GM19468 (cell line): ENCODE measurements around the gene RAP1GDS1.
"Not testable (repeated sequence)": the region's sequence is repeated elsewhere in the genome, so short reads cannot be mapped to it uniquely, and the experiment has no call there.

Experiments used
- ATAC-seq: cut with Tn5 transposase; IDR thresholded peaks from one replicate; pipeline ENCODE4 v1.9.1; 2021; ENCODE audit warnings: mild to moderate bottlenecking, moderate library complexity, moderate number of reproducible peaks; ENCODE audit not compliant: unreplicated experiment; ENCODE audit errors: extremely low read depth

RAP1GDS1 gene

DNA sequence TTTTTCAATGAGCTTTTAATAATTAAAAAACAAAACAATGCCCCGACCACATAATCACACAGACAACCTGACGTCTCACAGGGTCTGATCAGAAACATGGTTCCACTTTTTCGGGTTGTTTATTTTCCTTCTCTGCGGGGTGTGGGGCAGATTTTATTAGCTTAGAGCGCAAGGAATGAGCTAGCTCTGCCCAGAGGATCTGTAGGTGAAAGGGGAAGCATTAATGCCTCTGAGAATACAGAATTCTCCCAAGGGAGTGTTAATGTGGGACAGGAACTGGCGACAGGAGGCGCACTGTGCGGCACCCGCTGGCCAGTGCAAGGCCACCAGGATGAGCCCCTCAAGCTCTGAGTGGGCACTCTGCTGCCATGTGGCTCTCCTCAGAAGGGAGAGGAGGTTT is 215.7 kb downstream of the RAP1GDS1 start:
- ATAC-seq: no peak

DNA sequence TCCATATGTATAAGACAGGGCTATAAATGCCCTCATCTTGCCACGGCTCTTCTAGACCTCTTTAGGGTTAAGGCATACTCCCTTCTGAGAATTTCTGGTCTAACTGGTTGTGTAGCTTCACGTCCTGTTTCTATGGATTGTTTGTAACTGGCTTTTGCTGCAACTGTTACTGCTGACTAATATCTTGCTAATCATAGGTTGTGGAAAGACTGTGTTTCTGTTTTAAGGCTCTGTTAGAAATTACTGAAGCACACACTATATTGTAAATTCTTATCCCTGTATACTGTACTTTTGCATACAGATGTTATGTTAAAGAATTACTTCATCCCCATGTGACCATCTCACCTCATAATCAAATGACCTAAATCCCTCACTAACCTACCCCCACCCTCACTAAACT is 218.4 kb downstream of the RAP1GDS1 start:
- not testable (repeated sequence) for ATAC-seq

DNA sequence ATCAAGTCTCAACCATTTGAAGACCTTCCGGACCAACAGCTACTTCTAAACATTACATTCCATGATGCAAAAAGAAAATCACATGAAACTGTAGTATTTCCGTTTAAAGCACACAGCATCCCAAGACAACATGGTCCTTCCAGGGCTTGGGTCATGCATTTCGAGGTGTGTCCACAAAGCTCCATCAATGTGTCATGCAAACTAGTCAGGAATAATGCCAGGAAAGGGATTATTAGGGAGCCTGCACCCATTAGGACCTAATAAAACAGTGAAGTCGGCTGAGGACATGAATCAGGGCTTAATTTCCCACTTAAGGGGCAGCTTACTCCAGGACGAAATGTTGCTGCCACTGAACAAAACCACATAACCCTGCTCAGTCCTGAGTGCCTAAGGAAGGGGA is 219.4 kb downstream of the RAP1GDS1 start:
- ATAC-seq: no peak

DNA sequence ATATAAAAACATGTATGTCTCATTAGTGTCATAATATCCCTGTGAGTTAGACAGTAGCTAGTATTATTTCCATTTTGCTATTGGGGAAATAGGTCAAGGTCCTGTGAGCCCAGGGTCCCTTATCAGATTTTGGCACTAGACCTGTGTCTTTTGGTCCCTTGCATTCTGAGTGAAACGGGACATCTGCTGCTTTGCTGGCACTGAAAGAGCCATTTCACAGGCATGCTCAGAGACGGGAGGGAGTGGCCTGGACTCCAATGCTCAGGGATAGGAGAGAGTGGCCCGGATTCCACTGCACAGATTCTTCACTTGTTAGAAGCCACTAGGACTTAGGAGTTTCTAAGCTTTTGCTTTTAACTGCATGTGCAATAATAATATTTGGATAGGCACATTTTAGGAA is 220.0 kb downstream of the RAP1GDS1 start:
- ATAC-seq: no peak

DNA sequence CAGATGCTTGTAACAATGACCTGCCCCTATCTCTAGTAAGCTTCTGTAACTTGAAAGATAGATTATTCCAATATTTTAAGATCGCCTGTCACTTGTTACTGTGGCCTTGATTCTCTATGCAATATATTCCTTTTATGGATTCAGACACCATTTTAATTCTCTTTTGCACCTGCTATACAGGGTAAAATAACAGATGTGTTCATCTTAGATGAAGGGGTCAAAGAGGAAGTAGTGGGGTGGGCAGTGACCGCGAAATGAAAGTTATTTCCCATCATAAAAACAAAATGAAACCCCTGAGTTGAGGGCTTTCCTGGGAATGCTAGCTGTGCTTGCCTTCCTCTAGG is 221.3 kb downstream of the RAP1GDS1 start:
- ATAC-seq: no peak

DNA sequence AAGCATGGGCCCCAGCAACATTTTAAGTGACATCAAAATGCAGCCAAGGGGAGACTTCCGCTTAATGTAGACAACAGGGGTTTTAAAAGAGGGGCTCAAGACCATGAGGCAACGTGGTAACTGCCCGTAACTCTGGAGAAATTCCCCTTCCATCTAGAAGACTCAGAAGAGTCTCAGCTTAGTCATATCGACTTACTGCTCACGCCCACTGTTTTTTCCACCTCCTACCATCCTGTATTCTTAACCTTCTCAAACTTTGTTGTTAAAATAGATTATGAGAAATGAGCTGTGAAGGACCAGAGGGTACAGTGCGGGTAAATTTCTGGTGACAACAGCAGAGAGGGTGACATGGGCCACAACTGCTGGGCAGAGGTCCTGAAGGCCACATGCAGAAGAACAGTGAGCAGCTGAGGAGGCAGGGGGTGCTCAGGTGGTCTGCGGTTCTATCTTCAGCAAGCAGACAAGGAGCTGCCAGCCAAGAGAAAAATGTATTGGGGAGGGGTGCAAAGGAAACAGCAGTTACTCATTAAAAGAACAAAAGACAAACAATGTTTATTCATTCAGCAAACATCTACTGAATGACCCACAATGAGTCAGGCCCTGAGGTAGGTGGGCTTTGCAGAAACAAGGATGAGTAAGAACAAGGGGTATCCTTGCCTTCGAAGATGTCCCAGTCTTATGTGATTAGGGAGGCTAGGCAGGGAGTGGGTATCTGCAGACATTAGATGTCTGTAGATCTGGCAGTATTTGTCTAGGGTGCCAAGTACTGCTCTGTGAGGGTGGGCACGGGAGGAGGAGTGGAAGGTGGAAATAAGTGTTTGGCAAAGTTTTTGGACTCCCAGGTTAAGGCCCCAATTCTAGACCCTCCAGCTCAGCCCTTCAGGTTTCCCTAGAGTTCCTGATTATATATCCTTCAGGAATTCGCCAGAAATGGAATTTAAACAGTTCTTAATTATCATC is 221.9 kb downstream of the RAP1GDS1 start:
- ATAC-seq: peak; percentile 67

DNA sequence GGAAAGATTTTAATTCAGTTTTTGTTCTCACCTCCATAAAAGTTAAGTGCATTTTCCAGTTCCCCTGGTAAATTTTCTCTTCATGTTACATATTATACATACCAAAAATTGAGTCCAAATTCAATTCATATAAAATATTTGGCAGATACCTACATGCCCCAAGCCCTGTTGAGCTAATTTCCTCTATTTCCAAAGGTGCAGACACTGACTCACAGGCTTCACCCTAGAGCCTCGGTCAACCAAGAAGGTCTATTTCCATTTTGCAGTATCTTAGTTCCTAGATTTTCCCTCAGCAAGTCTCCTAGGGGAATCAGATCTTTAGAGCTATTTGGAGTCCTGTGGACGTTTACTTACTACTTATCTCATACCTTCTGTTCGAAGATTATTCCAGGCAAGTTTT is 222.8 kb downstream of the RAP1GDS1 start:
- no peak for ATAC-seq

DNA sequence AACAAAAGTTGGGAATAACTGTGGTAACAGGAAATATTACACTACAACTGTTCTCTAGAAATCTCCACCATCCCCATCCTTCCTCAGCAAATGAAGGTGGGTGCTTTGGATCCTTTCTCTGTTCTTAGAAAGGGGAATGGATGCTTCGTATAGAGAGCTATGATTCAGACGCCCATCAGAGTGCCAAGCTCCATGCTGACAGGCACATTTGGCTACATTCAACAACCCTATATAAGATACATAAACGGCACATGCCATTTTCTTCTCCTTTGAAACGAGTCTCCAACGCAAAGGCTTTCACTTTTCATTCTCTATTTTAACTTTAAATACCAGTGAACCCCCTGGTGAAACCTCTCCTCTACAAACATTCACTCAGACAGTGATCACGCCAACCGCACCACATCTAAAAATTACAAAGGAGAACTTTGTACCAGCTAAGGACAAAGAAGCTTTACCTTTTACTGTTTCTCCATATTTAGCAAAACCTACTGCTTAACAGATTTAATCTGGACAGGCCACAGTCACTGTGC is 224.7 kb downstream of the RAP1GDS1 start:
- ATAC-seq: no peak

DNA sequence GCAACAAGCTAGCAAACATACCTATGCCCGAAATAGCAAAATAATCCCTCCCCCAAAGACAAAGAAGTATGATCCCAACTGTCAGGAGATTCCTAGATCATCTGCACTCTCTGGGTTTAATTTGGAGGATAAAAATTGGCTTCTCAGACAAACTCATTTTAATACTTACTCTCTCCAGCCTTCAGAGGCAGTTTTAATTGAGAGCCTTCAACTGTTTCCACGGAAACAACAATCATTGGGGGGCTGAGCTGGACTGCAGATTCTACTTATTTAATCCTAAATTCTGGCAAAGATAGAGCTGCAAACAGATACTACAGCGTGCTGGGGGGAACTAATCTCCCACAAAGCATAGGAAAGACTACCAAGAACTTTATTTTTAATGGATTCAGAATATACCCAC is 229.1 kb downstream of the RAP1GDS1 start:
- no peak for ATAC-seq

DNA sequence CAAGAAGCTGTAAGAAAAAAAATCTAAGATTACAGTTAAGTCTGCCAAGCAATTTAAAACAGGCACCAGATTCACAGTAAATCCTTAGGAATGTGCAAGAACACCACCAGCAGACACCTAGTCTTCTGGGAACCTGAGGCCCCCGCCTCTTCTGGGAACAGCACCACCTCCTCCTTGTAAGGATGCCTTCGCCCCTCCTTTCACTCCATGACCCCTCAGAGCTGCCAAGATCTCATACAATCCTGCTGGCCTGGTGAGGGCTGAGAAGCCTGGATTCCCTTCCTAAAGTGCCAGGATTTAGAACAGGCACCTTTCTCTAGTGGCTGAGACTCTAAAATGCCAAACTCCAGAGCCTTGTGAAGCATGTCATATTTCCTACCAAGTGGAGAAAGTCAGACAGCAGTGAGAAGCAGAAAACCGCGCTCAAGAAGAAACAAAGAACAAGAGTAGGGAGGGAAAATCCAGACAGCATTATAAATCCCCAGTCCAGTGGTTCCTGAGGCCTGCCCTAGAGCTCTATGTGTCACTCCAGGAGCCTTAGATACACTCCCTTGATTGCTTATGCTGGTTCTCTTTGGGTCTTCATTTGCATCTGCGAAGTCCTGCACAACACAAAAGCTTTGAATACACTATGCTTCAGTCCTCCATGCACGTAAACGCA is 230.8 kb downstream of the RAP1GDS1 start:
- ATAC-seq: no peak

DNA sequence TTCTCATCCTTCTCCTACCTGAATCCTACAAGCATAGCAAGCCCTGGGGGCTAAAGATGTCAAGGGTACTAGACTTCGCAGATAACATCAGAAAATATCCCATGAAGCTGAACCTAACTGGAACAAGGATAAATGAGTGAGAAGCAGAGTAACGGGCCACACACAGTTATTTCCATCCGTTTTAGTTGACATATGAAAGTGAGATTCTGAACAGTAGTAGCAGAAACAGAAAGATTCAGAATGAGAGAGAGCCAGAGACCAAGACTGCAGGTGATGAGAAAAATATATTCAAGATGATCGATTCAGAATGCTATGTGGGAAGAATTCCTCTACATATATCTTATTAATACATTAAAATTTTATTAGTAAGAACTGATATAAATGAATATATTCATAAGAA is 232.1 kb downstream of the RAP1GDS1 start:
- peak; percentile 71 for ATAC-seq
